Choroid plexus epithelial cell (primary cell): ENCODE measurements around the gene PRKAG2.

Experiments
- DNase-seq: peaks from one replicate; pipeline ENCODE4 v3.0.0-alpha.2; 2010; ENCODE audit warnings: low read depth
- H3K4me3 ChIP-seq: 2 replicates; pipeline ENCODE4 v1.5.1; 2011; ENCODE audit warnings: low read depth, mild to moderate bottlenecking, control low read depth, low read length, moderate library complexity
- CTCF ChIP-seq: conservative IDR thresholded peaks from 2 replicates; pipeline ENCODE4 v1.5.1; 2011; ENCODE audit warnings: low read depth, mild to moderate bottlenecking, control low read depth, inconsistent platforms, low read length, moderate library complexity

PRKAG2 gene

GRCh38 chr7:151859948-151860685, 16.8 kb downstream of the PRKAG2 start:
- no peak for DNase-seq
- no peak for TF ChIP-seq CTCF

GRCh38 chr7:151859111-151859947, 17.6 kb downstream of the PRKAG2 start:
- TF ChIP-seq CTCF: no peak
- no peak for DNase-seq
- H3K4me3 ChIP-seq: no peak overlapping the region

More at GRCh38 chr7:151859948-151860685, 16.8 kb downstream of the PRKAG2 start:
- no peak overlapping the region for H3K4me3 ChIP-seq

DNA sequence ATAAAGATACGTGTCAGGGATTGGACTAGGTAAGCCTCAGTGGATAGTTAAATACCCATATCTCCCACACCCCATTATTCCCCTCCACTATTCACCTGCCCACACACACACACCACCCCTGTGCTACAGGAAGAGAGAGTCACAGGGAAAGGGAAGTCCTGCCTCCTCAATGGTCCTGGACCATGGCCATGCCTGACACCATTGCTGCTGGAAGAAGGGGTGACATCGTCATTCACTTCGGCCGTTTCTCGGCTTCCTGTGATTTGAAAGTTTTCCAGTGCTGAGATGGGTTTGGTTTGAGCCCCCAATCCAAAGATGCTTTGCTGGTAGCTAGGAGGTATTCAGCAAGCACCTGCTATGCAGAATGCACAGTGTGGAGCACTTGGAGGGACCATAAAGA, 18.5 kb downstream of the PRKAG2 start:
- H3K4me3 ChIP-seq: no peak overlapping the region
- no peak for DNase-seq
- no peak for TF ChIP-seq CTCF

GRCh38 chr7:151857866-151858450, 19.0 kb downstream of the PRKAG2 start:
- no peak for DNase-seq
- no peak overlapping the region for H3K4me3 ChIP-seq
- no peak for TF ChIP-seq CTCF

DNA sequence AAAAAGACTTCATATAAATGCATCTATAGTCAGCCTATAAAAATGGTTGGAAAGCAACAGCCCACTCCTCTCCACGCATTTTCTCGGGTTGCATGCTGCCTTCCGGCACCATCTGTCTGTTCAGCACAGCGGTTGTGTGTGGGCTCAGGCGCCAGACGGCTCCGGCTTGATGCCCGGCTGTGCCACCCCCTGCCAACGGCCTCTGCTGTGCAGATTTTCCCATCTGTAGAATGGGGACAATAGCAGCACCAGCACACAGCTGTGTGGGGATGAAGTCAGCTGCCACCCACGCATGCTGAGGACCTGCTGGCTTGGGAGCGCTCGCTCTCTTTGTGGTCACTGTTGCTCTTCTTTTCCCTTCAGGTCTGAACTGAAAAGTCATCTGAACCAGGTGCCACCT, 19.5 kb downstream of the PRKAG2 start:
- TF ChIP-seq CTCF: no peak
- no peak for DNase-seq
- no peak overlapping the region for H3K4me3 ChIP-seq

DNA sequence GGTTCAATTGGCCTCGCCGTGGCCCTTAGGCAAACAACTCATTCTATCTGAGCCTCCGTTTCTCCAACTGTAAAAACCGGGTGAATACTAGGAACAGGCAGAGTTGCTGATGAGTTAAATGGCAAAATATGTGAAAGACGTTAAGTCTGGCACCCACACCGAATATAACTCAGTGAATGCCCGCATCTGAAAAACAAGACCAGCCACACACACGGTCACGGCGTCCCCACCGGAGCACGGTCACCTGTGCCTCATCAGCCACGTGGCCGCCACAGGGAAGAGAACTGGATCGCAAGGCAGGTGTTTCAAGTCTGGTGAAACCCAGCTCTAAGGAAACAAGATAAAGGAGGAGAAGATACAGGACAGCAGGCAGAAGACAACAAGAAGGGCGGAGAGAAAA, 20.4 kb downstream of the PRKAG2 start:
- H3K4me3 ChIP-seq: no peak overlapping the region
- no peak for DNase-seq
- TF ChIP-seq CTCF: no peak
